Glutamatergic neuron (in vitro differentiated cells): Measurements from ENCODE around the gene GLI2. TPM values are rescaled to one million over a fixed set of nuclear protein-coding genes. Genes with fewer than 3 reads are reported as not detected.

ENCODE experiments used
- DNase-seq: peaks from one replicate; pipeline ENCODE4 v3.0.0; 2022
- H3K27ac Mint-ChIP-seq: one replicate; pipeline ENCODE4 v1.8.0; 2020; ENCODE audit warnings: mild to moderate bottlenecking, mixed read lengths, inconsistent platforms; ENCODE audit not compliant: unreplicated experiment
- H3K27me3 Mint-ChIP-seq: one replicate; pipeline ENCODE4 v1.8.0; 2020; ENCODE audit warnings: mild to moderate bottlenecking, moderate library complexity, mixed read lengths, inconsistent platforms; ENCODE audit not compliant: unreplicated experiment
- H3K36me3 Mint-ChIP-seq: one replicate; pipeline ENCODE4 v1.8.0; 2020; ENCODE audit warnings: mild to moderate bottlenecking, mixed read lengths, inconsistent platforms; ENCODE audit not compliant: unreplicated experiment
- H3K4me1 Mint-ChIP-seq: one replicate; pipeline ENCODE4 v1.8.0; 2020; ENCODE audit warnings: mild to moderate bottlenecking, low read depth, mixed read lengths, inconsistent platforms; ENCODE audit not compliant: unreplicated experiment
- H3K4me3 Mint-ChIP-seq: one replicate; pipeline ENCODE4 v1.8.0; 2020; ENCODE audit warnings: mild to moderate bottlenecking, mixed read lengths, inconsistent platforms; ENCODE audit not compliant: unreplicated experiment
- H3K9me3 Mint-ChIP-seq: one replicate; pipeline ENCODE4 v1.8.0; 2020; ENCODE audit warnings: mild to moderate bottlenecking, moderate library complexity, mixed read lengths, inconsistent platforms; ENCODE audit not compliant: unreplicated experiment
- CTCF ChIP-seq: fragments of 200-600 bp; sonication (generic); IDR thresholded peaks from one replicate; pipeline ENCODE4 v1.5.0; 2021; ENCODE audit not compliant: partially characterized antibody, unreplicated experiment
- total RNA-seq: library from RNA; stranded (reverse); fragmentation: NEBNext Ultra II Directional; extraction: Animal tissue kit (Norgen Biotek cat#: 25700); gene quantifications from one replicate; pipeline ENCODE4 v1.2.1, GENCODE V29; 2021; ENCODE audit not compliant: unreplicated experiment

GLI2 gene
- total RNA-seq, 1 donor from 2014 or later, result 3.9 TPM

GRCh38 chr2:120768112-120769048, 32.7 kb downstream of the GLI2 start:
- H3K4me3 Mint-ChIP-seq, result no peak overlapping the region
- peaks cover 12% of the 10 kb centered on the region for H3K4me1 Mint-ChIP-seq

GRCh38 chr2:120769076-120769786, 33.6 kb downstream of the GLI2 start:
- Mint-ChIP-seq H3K4me3 (no peak overlapping the region), H3K9me3 (peaks cover 5% of the 10 kb centered on the region), H3K36me3 (no peaks in the 10 kb centered on the region), H3K4me1 (peaks cover 12% of the 10 kb centered on the region), H3K27ac (no peak overlapping the region), H3K27me3 (peaks cover 12% of the 10 kb centered on the region)
- TF ChIP-seq CTCF, result no peak
- peak; percentile 6 for DNase-seq

More at GRCh38 chr2:120768112-120769048, 32.7 kb downstream of the GLI2 start:
- Mint-ChIP-seq H3K9me3 (peaks cover 5% of the 10 kb centered on the region), H3K27me3 (peaks cover 12% of the 10 kb centered on the region), H3K36me3 (no peaks in the 10 kb centered on the region), H3K27ac (no peak overlapping the region)
- no peak for TF ChIP-seq CTCF
- peak; percentile 18 for DNase-seq

GRCh38 chr2:120769787-120770120, 34.1 kb downstream of the GLI2 start:
- TF ChIP-seq CTCF, result no peak
- Mint-ChIP-seq H3K9me3 (peaks cover 3% of the 10 kb centered on the region), H3K27me3 (peaks cover 8% of the 10 kb centered on the region), H3K4me3 (no peak overlapping the region), H3K36me3 (no peaks in the 10 kb centered on the region), H3K27ac (no peak overlapping the region), H3K4me1 (peaks cover 12% of the 10 kb centered on the region)
- DNase-seq, result peak; percentile 10

- H3K9me3 Mint-ChIP-seq, result peaks cover 3% of the 10 kb centered on the region
- TF ChIP-seq CTCF, result no peak
Observed at GRCh38 chr2:120770176-120770575, 34.5 kb downstream of the GLI2 start.

More at GRCh38 chr2:120770176-120770575, 34.5 kb downstream of the GLI2 start:
- Mint-ChIP-seq H3K4me3 (no peak overlapping the region), H3K36me3 (no peaks in the 10 kb centered on the region), H3K27ac (no peak overlapping the region), H3K27me3 (peaks cover 8% of the 10 kb centered on the region), H3K4me1 (peaks cover 12% of the 10 kb centered on the region)
- DNase-seq, result peak; percentile 2
